ENCODE data around the gene TMEM87A.
"Not testable (repeated sequence)": the region's sequence is repeated elsewhere in the genome, so short reads cannot be mapped to it uniquely, and the experiment has no call there.

TMEM87A gene

GRCh38 chr15:42270551-42270950 lies 2.7 kb downstream of the TMEM87A start:
- DNase-seq (ENCODE audit: low spot score) = no peak

DNA sequence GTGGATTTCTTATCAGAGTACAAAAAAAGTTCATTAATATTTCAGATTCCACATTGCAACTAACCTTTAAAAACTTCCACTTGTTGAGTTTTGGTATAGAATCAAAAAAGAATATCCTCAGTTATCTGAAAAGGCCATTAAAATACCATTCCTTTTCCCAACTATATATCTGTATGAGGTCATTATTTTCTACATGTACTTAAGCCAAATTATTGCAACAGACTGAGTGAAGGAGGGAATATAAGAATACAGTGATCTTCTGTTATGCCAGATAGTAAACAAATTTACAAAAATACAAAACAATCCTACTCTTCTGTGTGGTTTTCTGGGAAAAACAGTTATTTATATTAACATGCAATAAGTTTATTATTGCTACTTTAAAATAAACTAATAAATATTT lies 5.9 kb downstream of the TMEM87A start:
- no peak for DNase-seq (ENCODE audit: low spot score)

GRCh38 chr15:42264795-42265194 lies 8.4 kb downstream of the TMEM87A start:
- no peak for DNase-seq (ENCODE audit: low spot score)

GRCh38 chr15:42253300-42253699 lies 19.9 kb downstream of the TMEM87A start:
- no peak for DNase-seq (ENCODE audit: low spot score)

DNA sequence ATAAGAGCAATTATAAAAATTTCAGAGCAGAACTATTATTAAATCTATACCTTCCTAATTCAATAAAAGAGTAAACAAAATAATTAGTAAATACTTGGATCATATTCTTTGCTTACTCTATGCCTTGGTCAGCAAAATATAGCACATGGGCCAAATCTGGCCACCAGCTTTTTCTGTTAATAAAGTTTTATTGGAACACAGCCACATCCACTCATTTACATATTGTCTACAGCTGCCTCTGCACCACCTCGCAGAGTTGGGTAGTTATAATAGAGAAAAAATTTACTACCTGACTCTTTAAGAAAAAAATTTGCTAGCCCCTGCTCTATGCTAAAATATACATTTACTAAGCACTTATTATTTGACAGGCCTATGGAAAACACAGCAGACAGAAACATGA lies 32.4 kb downstream of the TMEM87A start:
- no peak for DNase-seq (ENCODE audit: low spot score)

DNA sequence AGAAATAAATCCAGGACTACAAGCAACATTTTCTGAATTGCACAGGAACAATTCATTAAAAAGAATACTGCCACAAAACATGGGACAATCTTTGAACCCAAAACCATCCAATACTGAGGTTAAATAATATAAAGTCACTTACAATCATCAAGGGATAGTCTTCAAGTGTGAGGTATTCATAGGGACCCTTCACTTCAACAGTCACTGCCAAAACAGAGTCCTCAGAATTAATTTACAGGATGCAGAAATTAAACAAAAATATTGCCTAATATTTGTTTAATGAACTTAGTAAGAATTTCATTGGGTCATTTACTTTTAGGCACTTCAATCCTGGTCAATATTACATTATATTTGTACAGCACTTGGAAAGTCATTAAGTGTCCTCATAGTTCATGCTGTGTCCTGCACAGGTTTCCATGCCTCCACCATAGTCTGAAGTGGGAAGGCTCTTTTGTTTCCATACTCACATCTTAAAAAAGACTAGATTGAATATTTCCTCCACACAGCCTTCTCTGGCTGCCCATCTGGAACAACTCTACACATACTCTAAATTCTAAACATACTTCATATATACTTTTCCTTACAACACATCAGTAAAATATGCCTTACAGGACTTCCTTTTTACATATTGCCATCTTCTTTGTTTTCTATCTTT lies 33.6 kb downstream of the TMEM87A start:
- DNase-seq (ENCODE audit: low spot score) = peak; percentile 5

GRCh38 chr15:42233107-42233506 lies 40.1 kb downstream of the TMEM87A start:
- no peak for DNase-seq (ENCODE audit: low spot score)

- DNase-seq (ENCODE audit: low spot score) = no peak
Measured at GRCh38 chr15:42232606-42233005, 40.6 kb downstream of the TMEM87A start.

GRCh38 chr15:42231088-42231487 lies 42.1 kb downstream of the TMEM87A start:
- DNase-seq (ENCODE audit: low spot score) = no peak

- DNase-seq (ENCODE audit: low spot score) = not testable (repeated sequence)
Measured at GRCh38 chr15:42228981-42229380, 44.3 kb downstream of the TMEM87A start.

DNA sequence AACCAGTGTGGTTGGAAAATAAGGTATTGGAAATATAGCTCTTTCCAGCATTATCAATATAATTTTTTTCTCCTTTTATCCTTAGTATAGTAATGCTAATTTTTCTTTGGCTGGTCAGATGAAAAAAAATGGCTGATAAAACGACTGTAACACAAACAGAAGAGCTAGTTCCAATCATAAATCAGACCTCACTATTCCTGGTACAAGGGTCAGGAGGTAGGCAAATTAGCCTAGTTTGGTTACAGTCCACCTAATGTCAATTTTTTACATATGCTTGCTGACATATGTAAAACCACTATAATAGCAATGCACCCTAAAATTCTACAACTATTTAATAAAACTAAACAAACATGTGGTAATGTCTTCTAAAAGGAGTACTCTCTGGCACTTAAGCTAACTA lies 45.2 kb downstream of the TMEM87A start:
- no peak for DNase-seq (ENCODE audit: low spot score)

DNA sequence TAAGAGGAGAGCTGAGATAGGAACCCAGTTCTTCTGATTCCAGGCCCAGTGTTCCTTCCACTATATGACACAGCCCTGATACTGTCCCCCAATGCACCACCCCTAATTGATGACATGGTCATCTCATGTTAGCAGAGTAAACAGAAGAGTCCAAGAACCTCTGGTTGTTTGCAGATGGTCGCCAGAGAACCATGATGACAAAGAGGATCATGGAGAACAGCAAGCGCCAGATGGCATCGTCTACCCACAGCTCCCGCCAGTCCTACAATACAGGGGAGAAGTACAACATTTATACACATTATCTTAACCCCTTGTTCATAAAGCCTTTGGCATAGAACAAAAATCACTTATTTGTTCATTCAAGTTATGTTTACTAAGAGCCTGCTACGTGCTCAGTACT lies 46.6 kb downstream of the TMEM87A start:
- DNase-seq (ENCODE audit: low spot score) = no peak

- DNase-seq (ENCODE audit: low spot score) = no peak
Measured at GRCh38 chr15:42220216-42220615, 53.0 kb downstream of the TMEM87A start.

DNA sequence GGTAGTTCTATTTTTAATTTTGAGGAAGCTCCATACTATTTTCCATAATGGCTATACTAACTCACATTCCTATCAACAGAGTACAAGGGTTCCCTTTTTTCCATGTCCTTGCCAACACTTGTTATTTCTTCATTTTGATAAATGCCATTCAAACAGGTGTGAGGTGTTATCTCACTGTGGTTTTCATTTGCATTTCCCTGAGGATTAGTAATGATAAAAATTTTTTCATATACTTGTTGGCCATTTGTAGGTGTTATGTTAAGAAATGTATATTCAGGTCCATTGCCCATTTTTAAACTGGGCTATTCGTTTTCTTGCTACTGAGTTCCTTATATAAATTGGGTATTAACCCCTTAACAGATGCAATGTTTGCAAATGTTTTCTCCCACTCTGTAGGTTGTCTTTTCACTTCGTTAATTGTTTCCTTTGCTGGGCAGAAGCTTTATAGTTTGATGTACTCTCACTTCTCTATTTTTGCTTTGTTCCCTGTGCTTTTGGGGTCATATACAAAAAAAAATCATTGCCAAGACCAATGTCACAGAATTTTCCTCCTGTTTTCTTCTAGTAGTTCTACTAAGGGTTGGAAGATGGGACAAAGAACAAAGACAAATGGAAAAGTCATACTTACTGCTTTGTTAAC lies 54.2 kb downstream of the TMEM87A start:
- DNase-seq (ENCODE audit: low spot score) = no peak

GRCh38 chr15:42217568-42217967 lies 55.7 kb downstream of the TMEM87A start:
- DNase-seq (ENCODE audit: low spot score) = no peak

- DNase-seq (ENCODE audit: low spot score) = no peak
Measured at GRCh38 chr15:42215913-42216829, 57.1 kb downstream of the TMEM87A start.

DNA sequence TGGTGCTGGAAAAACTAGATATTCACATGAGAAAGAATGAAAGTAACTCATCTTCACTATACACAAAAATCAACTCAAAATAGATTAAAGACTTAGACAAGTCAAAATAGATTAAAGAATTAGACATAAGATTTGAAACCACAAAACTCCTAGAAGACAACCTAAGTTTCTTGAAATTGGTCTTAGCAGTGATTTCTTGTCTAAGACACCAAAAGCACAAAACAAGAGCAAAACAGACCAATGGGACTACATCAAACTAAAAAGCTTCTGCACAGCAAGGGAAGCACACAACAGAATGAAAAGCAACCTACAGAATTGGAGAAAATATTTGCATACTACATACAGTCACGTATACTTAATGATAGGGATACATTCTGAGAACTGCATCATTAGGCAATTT lies 58.6 kb downstream of the TMEM87A start:
- DNase-seq (ENCODE audit: low spot score) = no peak

- DNase-seq (ENCODE audit: low spot score) = no peak
Measured at GRCh38 chr15:42213511-42213910, 59.7 kb downstream of the TMEM87A start.

DNA sequence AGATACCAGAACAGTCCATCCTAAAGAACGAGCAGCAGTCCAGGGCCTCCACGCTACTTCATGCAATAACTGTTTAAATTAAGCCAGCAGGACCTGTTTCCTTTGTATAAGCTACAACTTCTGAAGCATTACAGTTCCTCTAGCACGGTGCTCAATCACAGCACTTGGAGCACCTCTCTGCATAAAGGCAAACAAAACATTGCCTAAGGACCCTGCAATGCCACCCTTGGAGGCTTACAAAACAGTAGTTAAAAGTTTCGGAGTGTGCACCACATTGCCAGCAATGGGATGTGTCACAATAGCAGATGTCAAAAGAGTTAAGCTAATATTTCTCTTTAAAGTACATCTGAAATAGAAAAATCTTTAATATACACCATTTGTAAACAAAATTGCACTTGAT lies 62.5 kb downstream of the TMEM87A start:
- DNase-seq (ENCODE audit: low spot score) = no peak

DNA sequence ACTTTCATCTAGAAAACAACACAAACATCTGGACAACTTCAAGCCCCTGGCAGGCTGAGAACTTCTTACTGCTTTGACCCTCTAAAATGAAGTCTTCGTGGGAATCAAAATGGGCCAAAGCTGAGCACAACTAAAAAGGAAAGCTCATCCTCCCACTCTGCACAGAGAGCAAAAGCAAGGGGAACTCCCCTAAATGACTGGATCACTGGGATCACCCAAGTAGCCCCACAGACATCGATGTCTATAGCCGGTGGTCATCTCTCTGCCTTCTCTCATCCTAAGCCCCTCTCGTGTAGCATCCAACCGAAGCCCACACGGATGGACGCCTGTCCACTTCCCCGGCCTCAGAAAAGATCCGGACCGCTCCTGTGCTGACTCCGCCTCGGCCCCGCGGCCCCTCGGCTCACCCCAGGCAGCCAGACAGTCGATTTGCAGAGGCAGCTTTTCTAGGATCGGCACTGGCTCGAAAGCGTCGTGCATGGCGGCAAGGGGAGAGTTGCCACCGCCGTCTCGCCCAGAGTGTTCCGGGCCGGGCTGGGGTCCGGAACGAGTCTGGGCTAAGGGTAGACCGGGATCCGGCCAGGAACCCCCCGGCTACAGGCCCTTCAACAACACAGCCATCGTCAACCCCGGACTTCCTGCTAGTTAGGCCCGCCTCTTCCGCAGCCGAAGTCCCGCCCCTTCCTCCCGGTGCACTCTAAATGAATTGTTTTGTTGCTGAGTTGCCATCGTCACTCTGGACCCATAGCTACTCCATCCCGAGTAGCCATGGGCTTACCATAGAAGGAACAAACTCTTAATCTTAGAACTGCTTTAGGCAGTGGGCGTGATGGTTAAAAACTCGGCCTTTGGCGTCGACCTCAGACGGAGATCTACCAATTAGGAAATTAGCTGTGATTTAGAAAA lies 65.3 kb downstream of the TMEM87A start, which contains the start of gene VPS39:
Gene VPS39 (minus strand): TSS at position 631 of the 906 bp plus-strand sequence. CDS start 151 bp downstream, at position 480.
- peak; percentile 87 for DNase-seq (ENCODE audit: low spot score)

- no peak for DNase-seq (ENCODE audit: low spot score)
Measured at GRCh38 chr15:42206406-42206805, 66.8 kb downstream of the TMEM87A start.

DNA sequence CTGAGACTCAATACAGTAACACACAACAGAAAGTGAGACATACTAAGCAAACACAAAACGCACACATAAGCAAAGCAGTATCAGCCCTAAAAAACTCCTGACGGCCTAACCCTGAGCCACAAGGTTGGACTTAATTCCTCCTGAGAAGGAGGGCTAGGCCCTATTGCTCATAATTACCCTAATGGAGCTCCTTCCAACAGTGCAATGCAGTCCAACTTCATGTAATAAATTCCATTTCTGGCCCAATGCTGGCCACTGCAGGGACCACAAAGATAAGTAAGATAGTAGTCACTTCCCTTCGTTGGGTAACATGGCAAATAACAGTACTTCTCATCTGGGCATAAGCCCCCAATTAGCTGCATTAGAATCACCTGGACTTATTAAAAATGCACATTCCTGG lies 69.3 kb downstream of the TMEM87A start:
- no peak for DNase-seq (ENCODE audit: low spot score)

Measured in AG08396 (cell line).